C4-2B (cell line): ENCODE measurements around the gene HPGDS.

ENCODE experiments used
- CTCF ChIP-seq: fragments of 450-650 bp; conservative IDR thresholded peaks from 2 replicates; pipeline ENCODE4 v1.5.1; 2017; ENCODE audit warnings: mild to moderate bottlenecking
- ZFX ChIP-seq: fragments of 450-650 bp; IDR thresholded peaks from 2 replicates; pipeline ENCODE4 v1.6.1; 2017

- TF ChIP-seq CTCF (no peak), ZFX (no peak)
Measured at GRCh38 chr4:94369046-94369445, 26.4 kb upstream of the HPGDS start.
